T-cell (primary cell): Measurements from ENCODE around the gene TSKU. TPM values are rescaled to one million over a fixed set of nuclear protein-coding genes. Genes with fewer than 3 reads are reported as not detected.
A peak's percentile ranks its signal among the peaks of the same experiment; 100 is the strongest.

Source experiments
- ATAC-seq, 4 experiments: fragments of 200-7000 bp in 3 of 4; fragments of 150-1000 bp in 1 of 4; cut with Tn5 transposase; replicated peaks in 1 of 4; 1 replicate in 3 of 4; 2 replicates in 1 of 4; pipeline ENCODE4 v1.10.0; 2021; ENCODE audit warnings: moderate library complexity in 3 of 4, mild to moderate bottlenecking in 2 of 4, moderate number of reproducible peaks in 1 of 4
- CTCF ChIA-PET, 2 donors: fragments of 300-600 bp; sonication (Branson Sonifier 250); formaldehyde crosslinking; loops; one replicate each; lab custom pipeline; 2022; ENCODE audit warnings: antibody characterized with exemption in 2 of 2; lab: Charles Lee
- POLR2A ChIA-PET, 2 donors: fragments of 300-600 bp; sonication (Branson Sonifier 250); formaldehyde crosslinking; loops; one replicate each; lab custom pipeline; 2022; ENCODE audit warnings: antibody characterized with exemption in 2 of 2; lab: Charles Lee
- DNase-seq, 35 experiments: peaks; one replicate each; pipeline versions ENCODE4 v3.0.0 to v3.0.0-alpha.2; 2013 to 2023
- H3K27ac ChIP-seq: one replicate; pipeline ENCODE4 v1.5.1; 2013; ENCODE audit warnings: low read length
- H3K27me3 ChIP-seq, 2 experiments: replicated peaks in 1 of 2; 1 replicate in 1 of 2; 2 replicates in 1 of 2; pipeline versions ENCODE4 v1.6.1 to v1.7.0; 2013; ENCODE audit warnings: low read length in 1 of 2, mixed read lengths in 1 of 2; ENCODE audit not compliant: control insufficient read depth in 2 of 2, insufficient read depth in 2 of 2; ENCODE audit errors: extremely low read depth in 1 of 2
- H3K36me3 ChIP-seq, 2 donors: 1 replicate in 1 of 2; 2 replicates in 1 of 2; pipeline versions ENCODE4 v1.6.1 to v1.7.0; 2013; ENCODE audit warnings: low read length in 1 of 2; ENCODE audit not compliant: control insufficient read depth in 2 of 2, insufficient read depth in 1 of 2; ENCODE audit errors: extremely low read depth in 1 of 2
- H3K4me1 ChIP-seq, 2 experiments: 1 replicate in 1 of 2; 2 replicates in 1 of 2; pipeline versions ENCODE4 v1.6.1 to v1.7.0; 2013; ENCODE audit warnings: low read length in 2 of 2, mixed read lengths in 1 of 2; ENCODE audit not compliant: insufficient read depth in 2 of 2, control insufficient read depth in 1 of 2; ENCODE audit errors: extremely low read depth in 1 of 2
- H3K4me3 ChIP-seq, 2 donors: 1 replicate in 1 of 2; 2 replicates in 1 of 2; pipeline versions ENCODE4 v1.5.1 to v1.7.0; 2013; ENCODE audit warnings: mild to moderate bottlenecking in 2 of 2, low read length in 1 of 2, moderate library complexity in 1 of 2; ENCODE audit not compliant: control insufficient read depth in 1 of 2; ENCODE audit errors: extremely low read depth in 1 of 2
- H3K9me3 ChIP-seq: 2 replicates; pipeline ENCODE4 v1.7.0; 2013
- H3K27ac Mint-ChIP-seq, 2 donors: one replicate each; pipeline ENCODE4 v1.8.0; 2020 to 2021; ENCODE audit warnings: mild to moderate bottlenecking in 2 of 2, mixed read lengths in 2 of 2
- H3K27me3 Mint-ChIP-seq, 2 donors: one replicate each; pipeline ENCODE4 v1.8.0; 2021 to 2022; ENCODE audit warnings: mixed read lengths in 2 of 2
- H3K36me3 Mint-ChIP-seq: one replicate; pipeline ENCODE4 v1.8.0; 2021; ENCODE audit warnings: mixed read lengths
- H3K4me1 Mint-ChIP-seq, 3 donors: one replicate each; pipeline ENCODE4 v1.8.0; 2020 to 2022; ENCODE audit warnings: mixed read lengths in 3 of 3, mild to moderate bottlenecking in 1 of 3
- H3K4me3 Mint-ChIP-seq, 3 donors: one replicate each; pipeline ENCODE4 v1.8.0; 2020 to 2022; ENCODE audit warnings: mild to moderate bottlenecking in 3 of 3, mixed read lengths in 3 of 3, moderate library complexity in 3 of 3
- H3K9me3 Mint-ChIP-seq, 3 donors: one replicate each; pipeline ENCODE4 v1.8.0; 2020 to 2022; ENCODE audit warnings: mixed read lengths in 3 of 3
- WGBS: methylation state at CpG from one replicate; pipeline ENCODE4 v1.1.5; 2013; ENCODE audit warnings: missing lambda C conversion rate; ENCODE audit not compliant: insufficient coverage; 5-methylcytosine and 5-hydroxymethylcytosine counted together
- total RNA-seq, 35 experiments: library from RNA in 6 of 35; stranded (reverse) in 6 of 35; fragments of 120-200 nt in 1 of 35; gene quantifications; one replicate each; pipeline versions ENCODE4 v1.2.1 to v1.2.4 and lab custom pipeline; 2013 to 2026

The TSKU gene
- total RNA-seq, 5 donors from 2014 or later (not counting 1 experiment from before 2014, with no cell fraction given), result 0.23 to 0.47 (median 0.32) TPM; not detected in 2

DNA sequence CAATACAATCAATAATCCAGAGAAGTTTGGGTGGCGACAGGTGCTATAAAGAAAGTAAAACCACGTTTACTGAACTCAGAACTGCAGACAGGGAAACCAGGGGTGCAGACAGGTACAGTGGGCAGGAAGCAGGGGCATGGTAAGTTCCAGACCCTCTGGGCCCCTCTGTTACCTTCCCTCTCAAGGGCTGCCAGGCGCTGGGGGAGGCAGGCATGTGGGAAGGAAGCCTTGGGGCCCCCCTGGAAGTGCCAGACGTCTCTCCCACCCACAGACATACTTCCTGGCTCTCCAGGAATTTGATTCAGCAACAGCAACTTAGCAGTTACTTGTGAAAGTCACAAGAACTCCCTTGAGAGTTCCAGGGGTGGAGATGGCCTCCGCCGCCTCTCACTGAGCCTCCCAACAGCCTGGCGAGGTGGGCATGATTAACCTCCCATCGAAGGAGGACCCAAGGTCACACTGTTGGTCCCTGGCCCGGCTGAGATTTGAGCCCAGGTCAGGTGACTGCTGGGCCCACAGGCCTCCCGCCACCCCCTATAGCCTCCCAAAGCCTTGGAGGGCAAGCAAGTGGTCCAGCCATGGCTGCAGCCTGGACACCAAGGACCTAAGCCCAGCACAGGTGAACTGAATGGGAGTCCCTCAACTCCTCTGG is 14.1 kb upstream of the TSKU start:
- H3K4me3 Mint-ChIP-seq, result peak overlapping the region in 1 of 3 donors; percentile 49
- no peak for DNase-seq

DNA sequence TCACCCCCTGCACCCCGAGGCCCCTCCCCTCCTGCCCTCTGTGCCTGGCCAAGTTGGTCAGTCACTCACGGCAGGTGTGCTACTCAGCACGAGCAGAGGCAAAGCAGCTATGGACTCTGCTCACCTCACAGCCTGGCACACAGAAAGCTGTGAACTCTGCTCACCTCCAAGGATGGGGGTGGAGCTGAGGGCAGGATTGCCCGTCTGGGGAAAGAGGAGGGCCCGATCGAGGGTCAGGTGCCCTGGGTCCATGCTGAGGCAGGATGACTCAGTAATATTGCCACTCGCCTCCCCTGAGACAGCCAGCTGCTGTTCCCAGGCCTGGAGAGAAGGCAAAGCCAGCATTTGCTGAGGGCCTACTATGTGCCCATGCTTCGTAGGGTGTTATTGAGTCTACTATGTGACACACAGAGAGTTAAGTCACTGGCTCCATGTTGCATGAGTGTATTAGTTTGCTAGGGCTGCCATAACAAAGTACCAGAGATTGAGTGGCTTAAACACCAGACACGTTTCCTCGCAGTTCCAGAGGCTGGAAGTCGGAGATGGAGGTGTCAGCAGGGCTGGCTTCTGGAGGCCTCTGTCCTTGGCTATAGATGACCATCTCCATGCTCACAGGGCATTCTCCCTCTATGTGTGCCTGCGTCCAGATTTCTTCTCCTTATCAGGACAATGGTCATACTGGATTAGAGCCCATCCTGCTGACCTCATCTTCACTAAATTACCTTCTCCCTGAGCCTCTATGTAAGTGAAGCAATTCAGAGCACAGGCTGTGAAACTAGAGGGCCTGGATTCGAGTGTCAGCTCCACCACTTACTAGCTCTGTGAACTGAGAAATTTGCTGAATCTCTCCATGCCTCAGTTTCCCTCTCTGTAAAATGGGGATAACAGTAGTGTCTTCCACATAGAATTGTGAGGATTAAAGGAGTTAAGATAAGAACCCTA is 13.2 kb upstream of the TSKU start:
- H3K9me3 ChIP-seq, result no peaks in the 10 kb centered on the region
- Mint-ChIP-seq H3K4me1 (peaks cover 26 to 34% (median 30%) of the 10 kb centered on the region in 3 donors), H3K36me3 (no peaks in the 10 kb centered on the region), H3K27me3 (peaks cover 0 to 1% of the 10 kb centered on the region in 2 donors), H3K4me3 (no peak overlapping the region), H3K27ac (no peak overlapping the region), H3K9me3 (no peaks in the 10 kb centered on the region)
- peaks cover 10 to 27% of the 10 kb centered on the region in 2 experiments for H3K4me1 ChIP-seq
- H3K27ac ChIP-seq, result no peak overlapping the region
- ATAC-seq, result no peak
- no peak for DNase-seq
- no peak overlapping the region for H3K4me3 ChIP-seq
- H3K36me3 ChIP-seq, result no peaks in the 10 kb centered on the region
- CTCF ChIA-PET, result interaction anchor here in 1 of 2 donors (0.6 kb wide), 1 partner anchor 30 kb away, joined by 5 read pairs; no protein-coding TSS in a partner anchor
- H3K27me3 ChIP-seq, result peaks cover 0 to 5% of the 10 kb centered on the region in 2 experiments
- WGBS, result 90% methylated on average over 10 of the region's 13 CpGs
- POLR2A ChIA-PET, result no interaction called here

More for the DNA sequence above, 14.1 kb upstream of the TSKU start:
- ChIA-PET POLR2A (no interaction called here), CTCF (interaction anchor here in 1 of 2 donors (0.6 kb wide), 1 partner anchor 31 kb away, joined by 5 read pairs; no protein-coding TSS in a partner anchor)
- Histone ChIP-seq H3K27me3 (peaks cover 0 to 5% of the 10 kb centered on the region in 2 experiments), H3K27ac (no peak overlapping the region), H3K36me3 (no peaks in the 10 kb centered on the region), H3K9me3 (no peaks in the 10 kb centered on the region), H3K4me1 (peaks cover 10 to 27% of the 10 kb centered on the region in 2 experiments), H3K4me3 (no peak overlapping the region)
- Mint-ChIP-seq H3K4me1 (peaks cover 26 to 34% (median 30%) of the 10 kb centered on the region in 3 donors), H3K27me3 (peaks cover 1 to 3% of the 10 kb centered on the region in 2 donors), H3K36me3 (no peaks in the 10 kb centered on the region), H3K27ac (peak overlapping the region; percentile 60 to 80), H3K9me3 (no peaks in the 10 kb centered on the region)
- peak in 3 of 4 experiments; percentile 21 to 32 (median 25) for ATAC-seq
- 57% methylated on average over 6 of the region's 10 CpGs for WGBS

DNA sequence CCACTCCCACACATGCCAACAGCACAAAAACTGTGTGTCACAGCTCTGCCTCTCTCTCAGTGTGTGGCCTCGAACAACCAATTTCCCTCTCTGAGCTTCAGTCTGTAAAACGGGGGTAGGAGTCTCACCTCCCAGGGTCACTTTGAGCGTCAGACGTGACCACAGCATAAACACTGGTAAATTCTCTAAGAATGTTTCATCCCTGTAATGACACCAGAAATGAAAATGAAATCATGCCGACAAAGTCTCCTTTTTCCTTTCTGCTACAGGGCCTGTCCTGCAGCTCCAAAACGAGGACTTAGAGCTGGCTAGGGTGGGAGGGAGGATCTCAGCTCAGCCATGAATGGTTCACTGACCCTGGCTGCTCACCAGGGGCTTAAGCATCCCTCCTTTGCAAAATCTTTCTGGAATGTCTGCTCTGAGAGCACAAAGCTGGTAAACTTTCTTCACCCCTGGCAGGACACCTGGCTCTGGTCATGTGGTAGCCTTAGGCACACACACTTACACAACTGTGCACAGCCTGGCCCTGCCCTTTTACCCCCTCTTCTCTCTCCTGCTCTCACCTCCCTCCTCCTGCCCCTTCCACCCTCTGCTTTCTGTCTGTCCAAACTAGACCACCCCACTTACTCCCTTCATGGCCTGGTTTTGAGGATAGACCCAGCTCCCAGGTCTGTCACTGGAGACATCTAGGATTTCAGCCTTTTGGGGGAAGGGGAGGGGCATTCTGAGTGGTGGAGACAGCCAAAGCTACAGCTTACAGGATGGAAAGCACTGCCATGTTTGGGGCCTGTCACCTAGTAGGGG is 12.3 kb upstream of the TSKU start:
- no peaks in the 10 kb centered on the region for H3K9me3 ChIP-seq
- WGBS, result 65% methylated on average over 5 of the region's 6 CpGs
- H3K4me1 ChIP-seq, result peaks cover 10 to 27% of the 10 kb centered on the region in 2 experiments
- CTCF ChIA-PET, result no interaction called here
- H3K27me3 ChIP-seq, result peaks cover 0 to 5% of the 10 kb centered on the region in 2 experiments
- Mint-ChIP-seq H3K27me3 (peaks cover 0 to 1% of the 10 kb centered on the region in 2 donors), H3K27ac (no peak overlapping the region), H3K9me3 (no peaks in the 10 kb centered on the region), H3K4me1 (peaks cover 26 to 34% (median 30%) of the 10 kb centered on the region in 3 donors), H3K4me3 (no peak overlapping the region), H3K36me3 (no peaks in the 10 kb centered on the region)
- ATAC-seq, result no peak
- H3K4me3 ChIP-seq, result no peak overlapping the region
- H3K27ac ChIP-seq, result no peak overlapping the region
- POLR2A ChIA-PET, result no interaction called here
- H3K36me3 ChIP-seq, result no peaks in the 10 kb centered on the region
- DNase-seq, result no peak

DNA sequence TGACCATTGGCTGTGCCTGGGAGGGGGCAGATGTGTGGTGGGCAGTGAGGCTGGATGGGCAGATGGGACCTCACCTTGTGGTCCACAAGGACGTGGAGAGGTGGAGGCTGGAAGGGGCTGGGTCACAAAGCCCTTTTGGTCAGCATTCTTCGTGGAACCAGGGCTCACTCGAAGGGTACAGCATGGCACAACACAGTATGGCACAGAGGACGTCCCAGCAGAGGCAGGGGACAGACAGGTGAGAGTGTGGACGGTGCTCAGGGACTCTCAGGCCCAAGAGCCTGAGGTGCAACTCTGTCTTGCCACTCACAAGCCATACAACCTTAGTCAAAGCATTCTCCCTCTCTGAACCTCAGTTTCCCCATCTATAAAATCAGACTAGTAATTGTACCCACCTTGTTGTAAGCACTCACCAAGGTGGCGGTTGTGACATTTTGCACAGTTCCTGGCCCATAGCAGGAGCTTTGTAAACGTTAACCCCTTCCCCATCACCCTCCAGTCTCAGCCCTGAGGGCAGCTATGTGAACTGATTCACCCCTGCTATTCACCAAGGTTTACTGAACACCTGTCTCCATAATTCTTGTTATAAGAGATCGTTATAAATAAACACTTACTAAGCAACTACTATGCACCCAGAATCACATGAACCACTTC is 11.6 kb upstream of the TSKU start:
- Histone ChIP-seq H3K9me3 (no peaks in the 10 kb centered on the region), H3K4me1 (peaks cover 10 to 27% of the 10 kb centered on the region in 2 experiments), H3K4me3 (no peak overlapping the region), H3K36me3 (no peaks in the 10 kb centered on the region), H3K27ac (no peak overlapping the region), H3K27me3 (peaks cover 0 to 5% of the 10 kb centered on the region in 2 experiments)
- POLR2A ChIA-PET, result no interaction called here
- CTCF ChIA-PET, result no interaction called here
- DNase-seq, result no peak
- 59% methylated on average over 6 of the region's 8 CpGs for WGBS
- peaks cover 0 to 1% of the 10 kb centered on the region in 2 donors for H3K27me3 Mint-ChIP-seq
- no peak for ATAC-seq
- H3K9me3 Mint-ChIP-seq, result peaks cover 2 to 3% (median 2%) of the 10 kb centered on the region in 3 donors
- H3K27ac Mint-ChIP-seq, result no peak overlapping the region
- peaks cover 3% of the 10 kb centered on the region for H3K36me3 Mint-ChIP-seq
- H3K4me1 Mint-ChIP-seq, result peaks cover 26 to 34% (median 30%) of the 10 kb centered on the region in 3 donors
- no peak overlapping the region for H3K4me3 Mint-ChIP-seq

DNA sequence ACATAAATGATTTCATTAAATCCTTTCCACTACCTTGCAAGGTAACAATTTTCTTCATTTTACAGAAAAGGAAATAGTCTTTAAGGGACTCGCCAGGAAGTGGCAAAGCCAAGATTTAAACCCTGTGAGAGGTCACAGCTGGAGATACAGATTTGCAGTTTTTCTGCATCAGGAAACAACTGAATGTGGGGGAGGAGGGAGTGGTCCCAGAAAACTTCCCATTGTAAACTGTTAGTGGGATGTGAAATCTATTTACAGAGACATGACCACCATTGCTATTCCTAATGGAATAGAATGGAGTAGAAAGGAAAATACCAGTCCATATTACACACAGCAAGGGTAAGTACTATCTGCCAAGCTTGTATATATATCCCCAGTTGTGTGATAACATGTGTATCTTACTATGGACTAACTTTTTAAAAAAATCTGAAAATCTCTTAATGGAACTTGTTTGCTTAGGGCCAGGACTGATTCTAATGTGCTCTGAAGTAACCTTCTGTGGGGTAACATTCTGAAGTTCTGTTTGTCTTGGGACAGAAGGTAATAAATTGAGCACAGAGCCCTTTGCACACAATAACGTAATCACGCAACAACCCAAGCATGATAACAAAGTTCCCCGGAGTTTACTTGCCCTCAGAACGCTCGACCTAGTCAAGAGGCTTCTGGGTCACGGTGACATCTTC is 10.9 kb upstream of the TSKU start:
- POLR2A ChIA-PET, result no interaction called here
- CTCF ChIA-PET, result no interaction called here
- H3K9me3 ChIP-seq, result no peaks in the 10 kb centered on the region
- ATAC-seq (no peak), DNase-seq (no peak)
- Mint-ChIP-seq H3K9me3 (peaks cover 8 to 9% (median 9%) of the 10 kb centered on the region in 3 donors), H3K4me3 (no peak overlapping the region), H3K36me3 (peaks cover 8% of the 10 kb centered on the region), H3K4me1 (peaks cover 22 to 30% (median 25%) of the 10 kb centered on the region in 3 donors), H3K27me3 (peaks cover under 1 to 1% of the 10 kb centered on the region in 2 donors), H3K27ac (no peak overlapping the region)
- no peak overlapping the region for H3K4me3 ChIP-seq
- no peaks in the 10 kb centered on the region for H3K36me3 ChIP-seq
- 92% methylated on average over 3 of the region's 7 CpGs for WGBS
- H3K27ac ChIP-seq, result no peak overlapping the region
- peaks cover 10 to 21% of the 10 kb centered on the region in 2 experiments for H3K4me1 ChIP-seq
- peaks cover 0 to 2% of the 10 kb centered on the region in 2 experiments for H3K27me3 ChIP-seq
